Naive thymus-derived CD4-positive, alpha-beta T cell (primary cell): Measurements from ENCODE around the gene PDZD2. TPM values are rescaled to one million over a fixed set of nuclear protein-coding genes. Genes with fewer than 3 reads are reported as not detected.

Experiments
- ATAC-seq: fragments of 150-1000 bp; cut with Tn5 transposase; 2 replicates; pipeline ENCODE4 v1.10.0; 2021; ENCODE audit warnings: mild to moderate bottlenecking, moderate library complexity
- CTCF ChIA-PET: fragments of 350-600 bp; sonication (Branson Sonifier 250); formaldehyde crosslinking; loops from one replicate; lab custom pipeline; 2021; ENCODE audit warnings: antibody characterized with exemption; lab: Charles Lee
- POLR2A ChIA-PET: fragments of 350-600 bp; sonication (Branson Sonifier 250); formaldehyde crosslinking; loops from one replicate; lab custom pipeline; 2021; ENCODE audit warnings: antibody characterized with exemption, inconsistent platforms; lab: Charles Lee
- DNase-seq, 9 donors: peaks; one replicate each; pipeline versions ENCODE4 v3.0.0 to v3.0.0-alpha.2; 2020 to 2022; ENCODE audit warnings: mixed read lengths in 1 of 9
- H3K27ac ChIP-seq: one replicate; pipeline ENCODE4 v1.7.0; 2013; ENCODE audit warnings: mild to moderate bottlenecking, low read depth, low read length, moderate library complexity
- H3K27me3 ChIP-seq, 2 donors: one replicate each; pipeline ENCODE4 v1.7.0; 2013; ENCODE audit warnings: low read length in 2 of 2, mild to moderate bottlenecking in 2 of 2, moderate library complexity in 2 of 2; ENCODE audit not compliant: control insufficient read depth in 2 of 2, insufficient read depth in 2 of 2
- H3K36me3 ChIP-seq, 3 experiments: 1 replicate in 2 of 3; 2 replicates in 1 of 3; pipeline ENCODE4 v1.7.0; 2013; ENCODE audit warnings: low read length in 3 of 3, mild to moderate bottlenecking in 3 of 3, moderate library complexity in 1 of 3; ENCODE audit not compliant: insufficient read depth in 3 of 3, control insufficient read depth in 2 of 3
- H3K4me1 ChIP-seq, 2 donors: one replicate each; pipeline ENCODE4 v1.7.0; 2013; ENCODE audit warnings: low read length in 2 of 2, mild to moderate bottlenecking in 2 of 2, moderate library complexity in 1 of 2; ENCODE audit not compliant: control insufficient read depth in 2 of 2, insufficient read depth in 2 of 2
- H3K4me3 ChIP-seq: 2 replicates; pipeline ENCODE4 v1.7.0; 2013; ENCODE audit warnings: mild to moderate bottlenecking, low read length
- H3K9me3 ChIP-seq, 3 experiments: 1 replicate in 2 of 3; 2 replicates in 1 of 3; pipeline ENCODE4 v1.7.0; 2013; ENCODE audit warnings: low read length in 3 of 3; ENCODE audit not compliant: control insufficient read depth in 2 of 3
- H3K27ac Mint-ChIP-seq, 9 donors: one replicate each; pipeline ENCODE4 v1.8.0; 2020 to 2022; ENCODE audit warnings: mixed read lengths in 9 of 9, mild to moderate bottlenecking in 8 of 9, moderate library complexity in 5 of 9, inconsistent platforms in 2 of 9
- H3K27me3 Mint-ChIP-seq, 5 donors: one replicate each; pipeline ENCODE4 v1.8.0; 2021 to 2022; ENCODE audit warnings: mixed read lengths in 5 of 5, mild to moderate bottlenecking in 1 of 5
- H3K36me3 Mint-ChIP-seq, 5 donors: one replicate each; pipeline ENCODE4 v1.8.0; 2020 to 2022; ENCODE audit warnings: mixed read lengths in 5 of 5, mild to moderate bottlenecking in 3 of 5, inconsistent platforms in 1 of 5
- H3K4me1 Mint-ChIP-seq, 7 donors: one replicate each; pipeline ENCODE4 v1.8.0; 2020 to 2022; ENCODE audit warnings: mixed read lengths in 7 of 7, mild to moderate bottlenecking in 3 of 7, inconsistent platforms in 1 of 7
- H3K4me3 Mint-ChIP-seq, 10 donors: one replicate each; pipeline ENCODE4 v1.8.0; 2020 to 2022; ENCODE audit warnings: mild to moderate bottlenecking in 10 of 10, mixed read lengths in 10 of 10, moderate library complexity in 6 of 10, inconsistent platforms in 2 of 10
- H3K9me3 Mint-ChIP-seq, 11 donors: one replicate each; pipeline ENCODE4 v1.8.0; 2020 to 2022; ENCODE audit warnings: mixed read lengths in 11 of 11, mild to moderate bottlenecking in 4 of 11, inconsistent platforms in 1 of 11, moderate library complexity in 1 of 11
- intact Hi-C, 2 donors: fragments of 100-400 bp; cut with micrococcal nuclease; formaldehyde crosslinking; loops; one replicate each; pipeline ENCODE4 v1.15.1; 2023
- polyA plus RNA-seq, 2 donors: library from polyadenylated mRNA; unstranded; fragments of 300-500 nt; fragmentation: Illumina TruSeq; gene quantifications; one replicate each; pipeline ENCODE4 v1.2.3, GENCODE V29; 2021
- total RNA-seq, 6 experiments: library from RNA in 5 of 6; stranded (reverse) in 5 of 6; gene quantifications; 1 replicate in 5 of 6; 2 replicates in 1 of 6; pipeline ENCODE4 v1.2.3 and lab custom pipeline; 2021 to 2026

The PDZD2 gene
- total and polyA plus RNA-seq, 7 experiments from 2014 or later: 1.1 to 2.7 (median 1.3) TPM; not detected in 1

GRCh38 chr5:32151198-32151597, 512.3 kb downstream of the PDZD2 start:
- H3K36me3 Mint-ChIP-seq: peaks cover 0 to 20% (median 5%) of the 10 kb centered on the region in 5 donors
- H3K9me3 Mint-ChIP-seq: no peaks in the 10 kb centered on the region
- no peak overlapping the region for H3K4me3 Mint-ChIP-seq
- no peaks in the 10 kb centered on the region for H3K27me3 Mint-ChIP-seq
- intact Hi-C loops: loop anchor here in 1 of 2 donors (10.0 kb wide), 1 partner anchor 464 kb away; no protein-coding TSS in a partner anchor
- ChIA-PET POLR2A (interaction anchor here (0.5 kb wide), 1 partner anchor 15 kb away, joined by 5 read pairs; no protein-coding TSS in a partner anchor), CTCF (no interaction called here)
- ATAC-seq (no peak), DNase-seq (no peak)
- Histone ChIP-seq H3K27me3 (no peaks in the 10 kb centered on the region), H3K36me3 (no peaks in the 10 kb centered on the region), H3K4me3 (no peak overlapping the region), H3K4me1 (peaks cover 12 to 18% of the 10 kb centered on the region in 2 donors), H3K9me3 (no peaks in the 10 kb centered on the region), H3K27ac (no peak overlapping the region)
- H3K27ac Mint-ChIP-seq: no peak overlapping the region
- peaks cover 37 to 80% (median 66%) of the 10 kb centered on the region in 7 donors for H3K4me1 Mint-ChIP-seq

DNA sequence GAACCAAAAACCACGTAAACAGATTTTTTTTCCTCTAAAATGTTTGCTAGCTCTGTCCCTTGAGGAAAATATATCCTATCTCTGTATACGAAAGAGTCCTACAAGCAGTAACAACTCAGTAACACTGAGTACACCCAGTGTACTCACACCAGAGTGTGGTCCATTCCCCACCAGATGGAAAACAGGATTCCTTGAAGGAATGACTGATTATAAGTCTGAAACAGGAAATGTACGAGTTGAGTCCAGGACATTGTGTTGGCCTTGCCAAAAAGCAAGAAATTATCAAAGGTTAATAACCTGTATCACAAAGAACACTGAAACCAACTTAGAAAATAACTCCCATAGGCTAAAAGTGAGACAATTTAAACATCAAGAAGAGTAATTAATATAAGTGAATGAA, 514.8 kb downstream of the PDZD2 start:
- Mint-ChIP-seq H3K27me3 (no peaks in the 10 kb centered on the region), H3K9me3 (no peaks in the 10 kb centered on the region), H3K4me1 (peaks cover 28 to 59% (median 49%) of the 10 kb centered on the region in 7 donors), H3K27ac (no peak overlapping the region), H3K36me3 (peaks cover 0 to 15% (median 5%) of the 10 kb centered on the region in 5 donors), H3K4me3 (peak overlapping the region in 4 of 10 donors; percentile 17 to 45 (median 30))
- Histone ChIP-seq H3K4me3 (no peak overlapping the region), H3K27ac (no peak overlapping the region), H3K36me3 (no peaks in the 10 kb centered on the region), H3K9me3 (no peaks in the 10 kb centered on the region), H3K27me3 (no peaks in the 10 kb centered on the region), H3K4me1 (peaks cover 12 to 15% of the 10 kb centered on the region in 2 donors)
- CTCF ChIA-PET: no interaction called here
- POLR2A ChIA-PET: no interaction called here
- intact Hi-C loops: loop anchor here in 1 of 2 donors (10.0 kb wide), 1 partner anchor 461 kb away; no protein-coding TSS in a partner anchor
- no peak for DNase-seq
- no peak for ATAC-seq

DNA sequence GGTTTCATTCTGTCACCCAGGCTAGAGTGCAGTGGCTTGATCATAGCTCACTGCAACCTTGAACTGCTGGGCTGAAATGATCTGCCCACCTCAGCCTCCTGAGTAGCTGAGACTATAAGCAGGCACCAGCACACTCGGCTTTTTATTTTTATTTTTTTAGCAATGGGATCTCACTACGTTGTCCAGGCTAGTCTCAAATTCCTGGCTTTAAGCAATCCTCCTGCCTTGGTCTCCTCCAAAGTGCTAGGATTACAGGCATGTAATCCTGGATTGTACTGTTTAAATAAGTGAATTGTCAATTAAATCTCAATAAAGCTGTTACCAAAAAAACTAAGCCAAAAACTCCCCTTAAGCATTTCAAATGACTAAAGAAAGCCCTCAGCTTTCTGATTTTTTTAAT, 516.3 kb downstream of the PDZD2 start:
- H3K36me3 ChIP-seq: no peaks in the 10 kb centered on the region
- H3K27ac ChIP-seq: no peak overlapping the region
- H3K4me3 Mint-ChIP-seq: peak overlapping the region in 3 of 10 donors; percentile 19 to 40 (median 29)

GRCh38 chr5:32156635-32157034, 517.7 kb downstream of the PDZD2 start:
- intact Hi-C loops: loop anchor here in 1 of 2 donors (10.0 kb wide), 1 partner anchor 458 kb away; no protein-coding TSS in a partner anchor
- H3K4me1 ChIP-seq: peaks cover 12 to 16% of the 10 kb centered on the region in 2 donors
- DNase-seq (no peak), ATAC-seq (no peak)
- H3K27me3 ChIP-seq: no peaks in the 10 kb centered on the region
- ChIA-PET POLR2A (interaction anchor here (0.6 kb wide), 1 partner anchor 114 kb away, joined by 4 read pairs; no protein-coding TSS in a partner anchor), CTCF (no interaction called here)
- no peaks in the 10 kb centered on the region for H3K9me3 ChIP-seq
- H3K27me3 Mint-ChIP-seq: no peaks in the 10 kb centered on the region
- H3K4me3 Mint-ChIP-seq: peak overlapping the region in 3 of 10 donors; percentile 12 to 27 (median 20)
- H3K27ac ChIP-seq: no peak overlapping the region
- peaks cover 25 to 43% (median 33%) of the 10 kb centered on the region in 7 donors for H3K4me1 Mint-ChIP-seq
- peaks cover 0 to 21% (median 11%) of the 10 kb centered on the region in 5 donors for H3K36me3 Mint-ChIP-seq
- no peaks in the 10 kb centered on the region for H3K36me3 ChIP-seq
- H3K9me3 Mint-ChIP-seq: no peaks in the 10 kb centered on the region
- no peak overlapping the region for H3K4me3 ChIP-seq
- peak overlapping the region in 1 of 9 donors; percentile 30 for H3K27ac Mint-ChIP-seq

More for the DNA sequence above, 516.3 kb downstream of the PDZD2 start:
- POLR2A ChIA-PET: interaction anchor here (0.6 to 0.7 kb wide), 2 partner anchors 14 to 41 kb away, joined by 4 to 5 read pairs; no protein-coding TSS in a partner anchor
- Mint-ChIP-seq H3K36me3 (peaks cover 0 to 12% (median 5%) of the 10 kb centered on the region in 5 donors), H3K27me3 (no peaks in the 10 kb centered on the region), H3K4me1 (peaks cover 21 to 45% (median 36%) of the 10 kb centered on the region in 7 donors), H3K9me3 (no peaks in the 10 kb centered on the region), H3K27ac (no peak overlapping the region)
- DNase-seq (no peak), ATAC-seq (no peak)
- Histone ChIP-seq H3K4me3 (no peak overlapping the region), H3K9me3 (no peaks in the 10 kb centered on the region), H3K27me3 (no peaks in the 10 kb centered on the region), H3K4me1 (peaks cover 12 to 23% of the 10 kb centered on the region in 2 donors)
- intact Hi-C loops: loop anchor here in 1 of 2 donors (10.0 kb wide), 1 partner anchor 460 kb away; no protein-coding TSS in a partner anchor
- CTCF ChIA-PET: no interaction called here

DNA sequence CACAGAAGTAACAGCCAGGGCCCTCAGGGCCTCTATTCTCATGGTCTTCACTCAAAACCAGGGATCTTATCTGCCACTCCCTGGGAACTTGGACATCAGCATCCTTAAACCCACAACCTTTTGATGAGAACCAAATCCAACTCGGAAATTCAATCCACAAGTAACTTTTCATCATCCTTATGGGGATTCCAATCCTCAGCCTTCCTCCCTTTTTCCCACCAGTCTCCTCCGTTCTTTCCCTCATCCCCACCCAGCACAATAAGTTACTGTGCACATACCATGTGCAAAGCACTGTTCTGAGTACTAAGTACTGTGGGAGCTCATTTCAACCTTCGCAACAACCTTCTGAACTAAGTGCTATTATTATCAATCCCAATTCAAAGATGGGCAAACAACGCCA, 518.1 kb downstream of the PDZD2 start:
- Mint-ChIP-seq H3K4me1 (peaks cover 22 to 39% (median 30%) of the 10 kb centered on the region in 7 donors), H3K9me3 (no peaks in the 10 kb centered on the region), H3K36me3 (peaks cover 0 to 18% (median 8%) of the 10 kb centered on the region in 5 donors), H3K27me3 (no peaks in the 10 kb centered on the region), H3K27ac (no peak overlapping the region), H3K4me3 (no peak overlapping the region)
- ChIA-PET POLR2A (interaction anchor here (0.6 kb wide), 1 partner anchor 114 kb away, joined by 4 read pairs; no protein-coding TSS in a partner anchor), CTCF (no interaction called here)
- no peaks in the 10 kb centered on the region for H3K36me3 ChIP-seq
- ATAC-seq: no peak
- peaks cover 12 to 16% of the 10 kb centered on the region in 2 donors for H3K4me1 ChIP-seq
- H3K9me3 ChIP-seq: no peaks in the 10 kb centered on the region
- intact Hi-C loops: loop anchor here in 1 of 2 donors (10.0 kb wide), 1 partner anchor 458 kb away; no protein-coding TSS in a partner anchor
- no peak overlapping the region for H3K27ac ChIP-seq
- no peaks in the 10 kb centered on the region for H3K27me3 ChIP-seq
- no peak for DNase-seq
- no peak overlapping the region for H3K4me3 ChIP-seq

- H3K4me3 Mint-ChIP-seq: no peak overlapping the region
- no peak overlapping the region for H3K27ac ChIP-seq
- H3K4me1 Mint-ChIP-seq: peaks cover 13 to 29% (median 26%) of the 10 kb centered on the region in 7 donors
- H3K4me1 ChIP-seq: peaks cover 11 to 14% of the 10 kb centered on the region in 2 donors
- H3K4me3 ChIP-seq: no peak overlapping the region
- no peaks in the 10 kb centered on the region for H3K27me3 ChIP-seq
- no peak for ATAC-seq
- POLR2A ChIA-PET: no interaction called here
- H3K36me3 ChIP-seq: no peaks in the 10 kb centered on the region
- no peak for DNase-seq
- H3K9me3 Mint-ChIP-seq: no peaks in the 10 kb centered on the region
- no peaks in the 10 kb centered on the region for H3K9me3 ChIP-seq
- intact Hi-C loops: loop anchor here in 1 of 2 donors (10.0 kb wide), 1 partner anchor 456 kb away; no protein-coding TSS in a partner anchor
- H3K27me3 Mint-ChIP-seq: no peaks in the 10 kb centered on the region
- no peak overlapping the region for H3K27ac Mint-ChIP-seq
- CTCF ChIA-PET: interaction anchor here (0.7 kb wide), 1 partner anchor 28 kb away, joined by 4 read pairs; no protein-coding TSS in a partner anchor
- H3K36me3 Mint-ChIP-seq: peaks cover 0 to 11% (median 8%) of the 10 kb centered on the region in 5 donors
Observed at GRCh38 chr5:32158679-32158975, 519.7 kb downstream of the PDZD2 start.
